Measurements from ENCODE around the gene TOM1L2. TPM values are rescaled to one million over a fixed set of nuclear protein-coding genes. Genes with fewer than 3 reads are reported as not detected.

Gene TOM1L2
- polyA plus RNA-seq, 1 experiment = 25.5 TPM

GRCh38 chr17:17798010-17798556 is 174.1 kb downstream of the TOM1L2 start:
- no peaks in the 10 kb centered on the region; the same call in 1 of the 2 replicates for H3K9me3 ChIP-seq (ENCODE audit: control insufficient read depth, insufficient read depth, low read length)
- ChIA-PET CTCF (no interaction called here), POLR2A (no interaction called here)
- no peak overlapping the region for H3K4me3 ChIP-seq (ENCODE audit: low read depth, low read length)
- H3K27ac ChIP-seq (ENCODE audit: low read depth, low read length) = no peak overlapping the region
- H3K27me3 ChIP-seq (ENCODE audit: control insufficient read depth, insufficient read depth, low read length) = no peaks in the 10 kb centered on the region
- DNase-seq (ENCODE audit: low read depth, low spot score) = no peak
- TF ChIP-seq, protein P1, sequence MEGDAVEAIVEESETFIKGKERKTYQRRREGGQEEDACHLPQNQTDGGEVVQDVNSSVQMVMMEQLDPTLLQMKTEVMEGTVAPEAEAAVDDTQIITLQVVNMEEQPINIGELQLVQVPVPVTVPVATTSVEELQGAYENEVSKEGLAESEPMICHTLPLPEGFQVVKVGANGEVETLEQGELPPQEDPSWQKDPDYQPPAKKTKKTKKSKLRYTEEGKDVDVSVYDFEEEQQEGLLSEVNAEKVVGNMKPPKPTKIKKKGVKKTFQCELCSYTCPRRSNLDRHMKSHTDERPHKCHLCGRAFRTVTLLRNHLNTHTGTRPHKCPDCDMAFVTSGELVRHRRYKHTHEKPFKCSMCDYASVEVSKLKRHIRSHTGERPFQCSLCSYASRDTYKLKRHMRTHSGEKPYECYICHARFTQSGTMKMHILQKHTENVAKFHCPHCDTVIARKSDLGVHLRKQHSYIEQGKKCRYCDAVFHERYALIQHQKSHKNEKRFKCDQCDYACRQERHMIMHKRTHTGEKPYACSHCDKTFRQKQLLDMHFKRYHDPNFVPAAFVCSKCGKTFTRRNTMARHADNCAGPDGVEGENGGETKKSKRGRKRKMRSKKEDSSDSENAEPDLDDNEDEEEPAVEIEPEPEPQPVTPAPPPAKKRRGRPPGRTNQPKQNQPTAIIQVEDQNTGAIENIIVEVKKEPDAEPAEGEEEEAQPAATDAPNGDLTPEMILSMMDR (IDR thresholded peaks at IDR 0.05; ENCODE audit: low read depth, low read length) = no peak

- TF ChIP-seq, protein P1 (IDR thresholded peaks at IDR 0.05; ENCODE audit: low read depth, low read length) = no peak
- Histone ChIP-seq H3K9me3 (ENCODE audit: control insufficient read depth, insufficient read depth, low read length) (no peaks in the 10 kb centered on the region; the same call in 1 of the 2 replicates), H3K27ac (ENCODE audit: low read depth, low read length) (no peak overlapping the region), H3K4me3 (ENCODE audit: low read depth, low read length) (no peak overlapping the region), H3K27me3 (ENCODE audit: control insufficient read depth, insufficient read depth, low read length) (no peaks in the 10 kb centered on the region)
- CTCF ChIA-PET = interaction anchor here (1.0 kb wide), 1 partner anchor 115 kb away, joined by 7 read pairs; no protein-coding TSS in a partner anchor
- DNase-seq (ENCODE audit: low read depth, low spot score) = no peak
- POLR2A ChIA-PET = no interaction called here
Observed at GRCh38 chr17:17797119-17797809, 174.9 kb downstream of the TOM1L2 start.

GRCh38 chr17:17796787-17797061 is 175.5 kb downstream of the TOM1L2 start:
- DNase-seq (ENCODE audit: low read depth, low spot score) = no peak
- Histone ChIP-seq H3K27ac (ENCODE audit: low read depth, low read length) (no peak overlapping the region), H3K27me3 (ENCODE audit: control insufficient read depth, insufficient read depth, low read length) (no peaks in the 10 kb centered on the region), H3K9me3 (ENCODE audit: control insufficient read depth, insufficient read depth, low read length) (no peaks in the 10 kb centered on the region; the same call in 1 of the 2 replicates), H3K4me3 (ENCODE audit: low read depth, low read length) (no peak overlapping the region)
- ChIA-PET CTCF (interaction anchor here (1.0 kb wide), 1 partner anchor 115 kb away, joined by 7 read pairs; no protein-coding TSS in a partner anchor), POLR2A (no interaction called here)
- TF ChIP-seq, protein P1 (IDR thresholded peaks at IDR 0.05; ENCODE audit: low read depth, low read length) = no peak

GRCh38 chr17:17795946-17796786 is 176.0 kb downstream of the TOM1L2 start:
- CTCF ChIA-PET = no interaction called here
- TF ChIP-seq, protein P1 (IDR thresholded peaks at IDR 0.05; ENCODE audit: low read depth, low read length) = no peak
- POLR2A ChIA-PET = no interaction called here
- no peaks in the 10 kb centered on the region; the same call in 1 of the 2 replicates for H3K9me3 ChIP-seq (ENCODE audit: control insufficient read depth, insufficient read depth, low read length)
- no peak overlapping the region for H3K27ac ChIP-seq (ENCODE audit: low read depth, low read length)
- no peak for DNase-seq (ENCODE audit: low read depth, low spot score)
- H3K27me3 ChIP-seq (ENCODE audit: control insufficient read depth, insufficient read depth, low read length) = no peaks in the 10 kb centered on the region
- no peak overlapping the region for H3K4me3 ChIP-seq (ENCODE audit: low read depth, low read length)

DNA sequence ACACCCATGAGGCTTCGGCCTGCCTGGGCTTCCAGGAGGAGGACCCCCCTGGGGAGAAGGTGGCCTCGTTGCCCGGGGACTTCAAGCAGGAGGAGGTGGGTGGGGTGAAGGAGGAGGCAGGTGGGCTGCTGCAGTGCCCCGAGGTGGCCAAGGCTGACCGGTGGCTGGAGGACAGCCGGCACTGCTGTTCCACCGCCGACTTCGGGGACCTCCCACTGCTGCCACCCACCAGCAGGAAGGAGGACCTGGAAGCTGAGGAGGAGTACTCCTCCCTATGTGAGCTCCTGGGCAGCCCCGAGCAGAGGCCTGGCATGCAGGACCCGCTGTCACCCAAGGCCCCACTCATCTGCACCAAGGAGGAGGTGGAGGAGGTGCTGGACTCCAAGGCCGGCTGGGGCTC is 176.9 kb downstream of the TOM1L2 start:
- H3K27me3 ChIP-seq (ENCODE audit: control insufficient read depth, insufficient read depth, low read length) = no peaks in the 10 kb centered on the region
- DNase-seq (ENCODE audit: low read depth, low spot score) = no peak
- POLR2A ChIA-PET = no interaction called here
- H3K9me3 ChIP-seq (ENCODE audit: control insufficient read depth, insufficient read depth, low read length) = no peaks in the 10 kb centered on the region; the same call in 1 of the 2 replicates
- TF ChIP-seq, protein P1 (IDR thresholded peaks at IDR 0.05; ENCODE audit: low read depth, low read length) = no peak
- CTCF ChIA-PET = no interaction called here
- H3K4me3 ChIP-seq (ENCODE audit: low read depth, low read length) = no peak overlapping the region
- H3K27ac ChIP-seq (ENCODE audit: low read depth, low read length) = no peak overlapping the region

Data from AG04450 (cell line).